Measurements from ENCODE around the gene SLC2A8. TPM values are rescaled to one million over a fixed set of nuclear protein-coding genes. Genes with fewer than 3 reads are reported as not detected.

SLC2A8 gene
- total and polyA plus RNA-seq, 3 experiments from 2014 or later: 4.5 to 7.7 (median 6.2) TPM

Other genes starting within 250 kb of the SLC2A8 start
- 1 to 10 TPM; 2.5 to 3.5 TPM for gene GARNL3, start 132.4 kb upstream of the SLC2A8 start, total RNA-seq
- 0.25 TPM for gene GARNL3, start 132.4 kb upstream of the SLC2A8 start, polyA plus RNA-seq
- 10 to 100 TPM; 19.1 to 19.7 TPM for gene ZNF79, start 27.2 kb downstream of the SLC2A8 start, total RNA-seq
- gene ZNF79, start 27.2 kb downstream of the SLC2A8 start, polyA plus RNA-seq: 6.8 TPM
- gene RPL12, start 54.2 kb downstream of the SLC2A8 start, total RNA-seq: 1,000 to 10,000 TPM; 1,457 to 1,549 TPM
- gene RPL12, start 54.2 kb downstream of the SLC2A8 start, polyA plus RNA-seq: 1,533 TPM
- gene LRSAM1, start 54.3 kb downstream of the SLC2A8 start, total RNA-seq: 10 to 100 TPM; 22.6 to 23.0 TPM
- 9.5 TPM for gene LRSAM1, start 54.3 kb downstream of the SLC2A8 start, polyA plus RNA-seq
- 10 to 100 TPM; 14.5 to 15.2 TPM for gene STXBP1, start 215.1 kb downstream of the SLC2A8 start, total RNA-seq
- gene STXBP1, start 215.1 kb downstream of the SLC2A8 start, polyA plus RNA-seq: 8.2 TPM

Data from CD8-positive, alpha-beta memory T cell (primary cell).